ENCODE measurements around the gene MYEOV.

Gene MYEOV

DNA sequence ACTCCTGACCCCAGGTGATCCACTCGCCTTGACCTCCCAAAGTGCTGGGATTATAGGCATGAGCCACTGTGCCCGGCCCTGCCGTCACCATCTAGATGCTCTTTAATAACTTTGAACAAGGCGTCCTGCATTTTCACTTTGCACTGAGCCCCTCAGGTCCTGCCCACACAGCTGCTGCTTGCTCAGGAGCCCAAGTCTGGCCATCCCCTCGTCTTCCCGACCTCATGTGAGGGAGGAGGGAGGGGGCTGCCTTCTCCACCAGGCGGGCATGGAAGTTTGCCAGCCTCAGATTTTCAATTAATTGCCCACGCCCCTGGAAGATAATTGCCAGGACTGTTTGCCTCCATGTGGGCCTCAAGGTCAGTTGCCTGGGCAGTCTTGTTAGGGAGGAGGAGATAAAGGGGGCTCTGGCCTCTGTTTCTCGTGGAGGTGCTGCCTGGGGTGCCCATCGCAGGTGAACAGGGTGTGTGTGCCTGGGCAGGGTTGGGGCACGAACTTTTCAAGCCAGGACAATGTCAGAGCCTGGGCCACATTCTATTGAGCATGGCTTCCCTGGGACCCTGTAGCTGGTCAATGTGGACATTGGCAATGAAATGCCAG, 27.9 kb upstream of the MYEOV start:
- no peak for DNase-seq (ENCODE audit: low spot score)

GRCh38 chr11:69267395-69267805, 26.6 kb upstream of the MYEOV start:
- DNase-seq (ENCODE audit: low spot score) = no peak

DNA sequence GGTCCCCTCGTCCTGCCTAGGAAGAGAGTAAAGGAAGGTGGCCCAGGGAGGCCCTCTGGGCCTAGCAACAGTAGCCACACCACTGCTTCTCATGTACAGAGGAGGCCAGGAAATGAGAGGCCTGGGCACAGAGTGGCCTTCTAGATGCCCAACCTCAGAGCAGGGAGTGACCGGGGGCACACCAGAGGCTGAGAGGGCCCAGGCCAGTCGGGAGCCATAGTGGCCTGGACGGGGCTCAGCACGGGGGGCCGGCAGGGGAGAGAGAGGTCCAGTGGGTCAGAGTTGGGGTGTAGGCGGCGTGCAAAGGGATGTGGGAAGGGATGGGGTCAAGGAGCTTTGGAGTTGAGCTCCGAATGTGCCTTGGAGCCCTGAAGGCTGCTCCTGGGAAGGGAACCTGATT, 25.0 kb upstream of the MYEOV start:
- DNase-seq (ENCODE audit: low spot score) = no peak

DNA sequence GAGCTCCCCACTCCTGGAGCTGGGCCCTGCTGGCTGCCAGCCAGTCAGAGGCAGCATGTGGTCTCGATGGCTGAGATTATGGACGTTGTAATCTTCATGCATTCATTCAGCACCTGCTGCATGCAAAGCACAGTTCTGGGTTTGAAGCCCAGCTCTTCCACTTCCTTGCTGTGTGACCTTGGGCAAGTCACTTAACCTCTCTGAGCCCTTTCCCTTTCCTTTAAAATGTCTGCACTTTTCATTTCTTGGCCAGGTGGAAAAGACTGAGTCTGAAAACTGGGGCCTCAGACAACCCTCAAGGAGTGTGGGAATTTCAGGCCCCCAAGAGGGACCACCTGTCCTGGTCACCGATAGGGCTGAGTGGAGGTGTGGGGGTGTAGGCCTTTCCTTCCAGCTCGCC, 24.6 kb upstream of the MYEOV start:
- no peak for DNase-seq (ENCODE audit: low spot score)

DNA sequence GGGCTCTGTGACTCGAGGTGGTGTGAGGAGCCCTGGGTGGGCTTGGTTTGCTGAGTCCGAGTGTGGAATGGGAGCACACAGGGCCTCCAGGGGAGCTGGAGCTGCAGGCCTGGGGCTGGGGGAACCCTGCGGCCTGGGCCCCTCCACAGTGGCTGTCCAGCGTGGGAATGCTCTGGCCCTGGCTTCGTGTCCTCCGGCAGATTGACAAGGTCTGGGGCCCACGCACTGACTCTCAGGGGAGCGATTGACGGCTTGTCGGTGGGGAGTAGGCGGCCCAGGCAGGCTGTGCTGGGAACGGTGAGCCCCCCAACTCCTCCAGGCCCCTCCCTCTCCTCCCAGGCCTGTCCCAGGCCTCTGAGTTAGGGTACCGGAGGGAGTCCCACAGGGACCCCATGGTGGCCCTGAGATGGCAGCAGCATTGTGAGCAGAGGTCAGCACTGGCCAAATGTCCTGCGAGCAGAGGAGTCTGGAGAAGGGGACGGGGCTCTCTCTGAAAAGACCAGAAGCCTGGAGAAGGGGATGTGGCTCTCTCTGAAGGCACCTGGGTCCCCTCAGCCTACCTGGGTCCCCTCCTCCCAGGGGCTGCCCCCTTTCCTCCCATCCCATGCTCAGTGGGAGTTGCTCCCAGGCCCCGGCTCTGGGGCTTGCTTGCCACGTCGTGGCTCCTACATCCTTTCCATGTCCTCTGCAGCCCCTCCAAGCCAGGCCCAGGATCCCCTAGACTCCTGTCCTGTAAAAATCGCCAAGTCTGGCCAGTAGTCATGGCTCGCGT, 23.8 kb upstream of the MYEOV start:
- no peak for DNase-seq (ENCODE audit: low spot score)

GRCh38 chr11:69270941-69271340, 23.0 kb upstream of the MYEOV start:
- no peak for DNase-seq (ENCODE audit: low spot score)

- no peak for DNase-seq (ENCODE audit: low spot score)
These were observed 21.9 kb upstream of the MYEOV start for GRCh38 chr11:69272055-69272454.

GRCh38 chr11:69272831-69273485, 21.0 kb upstream of the MYEOV start:
- DNase-seq (ENCODE audit: low spot score) = no peak

DNA sequence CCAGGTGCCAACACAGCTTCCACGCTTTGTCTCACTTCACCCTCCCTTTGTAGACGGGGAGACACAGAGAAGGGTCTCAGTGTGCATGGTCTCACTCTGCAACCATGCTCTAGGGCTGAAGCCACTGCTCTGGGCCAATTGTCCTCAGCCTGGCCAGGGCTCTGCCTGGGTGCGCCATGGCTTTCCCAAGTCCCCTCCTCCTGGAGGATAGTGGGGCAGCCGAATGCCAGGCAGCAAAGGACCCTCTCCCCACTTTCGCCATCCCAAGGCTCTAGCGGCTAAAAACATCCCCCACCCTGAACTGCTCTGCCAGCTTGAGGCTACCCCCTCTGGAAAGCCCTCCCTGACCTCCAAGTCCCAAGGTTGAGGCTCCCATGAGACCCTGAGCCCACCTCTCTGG, 20.4 kb upstream of the MYEOV start:
- no peak for DNase-seq (ENCODE audit: low spot score)

DNA sequence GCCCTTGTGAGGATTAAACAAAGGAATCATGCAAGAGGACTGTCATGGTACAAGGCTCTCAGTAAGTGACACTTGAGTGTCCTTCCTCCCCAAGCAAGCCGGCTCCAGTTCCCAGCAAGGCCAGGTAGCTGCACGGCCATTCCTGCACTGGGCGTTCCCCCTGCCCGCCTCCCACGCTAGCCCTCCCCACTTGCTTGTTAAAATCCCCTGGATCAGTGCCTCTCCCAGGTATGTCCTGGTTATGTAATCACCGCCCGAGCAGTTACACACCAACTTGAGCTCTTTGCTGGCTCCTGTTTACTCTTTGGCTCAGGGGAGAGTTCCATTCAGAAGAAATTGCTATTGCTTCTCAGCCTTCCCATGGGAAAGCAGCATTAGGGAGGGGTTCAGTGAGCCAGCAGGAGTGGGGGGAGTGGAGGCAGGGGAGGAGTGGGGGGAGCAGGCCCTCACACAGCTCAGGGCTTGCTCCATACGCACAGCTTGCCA, 19.4 kb upstream of the MYEOV start:
- no peak for DNase-seq (ENCODE audit: low spot score)

- no peak for DNase-seq (ENCODE audit: low spot score)
These were observed 18.8 kb upstream of the MYEOV start for GRCh38 chr11:69275178-69275577.

- no peak for DNase-seq (ENCODE audit: low spot score)
These were observed 17.8 kb upstream of the MYEOV start for GRCh38 chr11:69276165-69276564.

DNA sequence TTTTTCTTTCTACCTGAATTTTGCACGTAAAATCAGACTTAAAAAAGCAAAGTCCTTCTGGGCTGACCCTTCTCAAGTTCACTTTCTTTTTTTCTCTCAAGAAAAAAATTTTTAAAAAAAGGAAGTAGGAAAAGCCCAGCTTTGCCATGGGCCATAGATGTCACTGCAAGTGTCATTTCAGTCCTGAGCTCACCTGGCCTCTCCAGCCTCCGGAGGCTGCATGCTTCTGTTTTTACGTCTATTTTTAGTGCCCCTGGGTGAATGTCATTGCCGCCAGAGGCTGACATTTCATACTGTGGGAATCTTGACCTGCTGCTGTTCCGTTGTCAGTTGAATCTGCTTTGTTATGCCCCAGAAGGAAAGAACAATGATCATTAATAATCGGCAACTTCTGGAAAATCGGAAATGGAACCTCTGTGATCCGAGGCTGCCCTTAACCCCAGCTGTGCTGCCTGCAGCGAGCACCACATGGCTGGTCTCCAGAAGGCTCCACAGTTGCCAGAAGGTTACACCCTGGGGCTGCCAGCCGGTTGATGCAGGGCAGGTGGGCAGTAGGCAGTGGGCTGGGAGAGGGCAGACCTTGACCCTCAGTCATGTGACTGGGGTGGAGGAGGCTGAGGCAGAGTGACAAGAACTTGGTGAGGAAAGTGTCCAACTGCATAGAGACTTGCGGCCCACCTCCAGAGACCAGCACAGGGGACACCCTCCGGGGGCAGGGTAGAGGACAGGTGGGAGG, 16.7 kb upstream of the MYEOV start:
- DNase-seq (ENCODE audit: low spot score) = no peak

DNA sequence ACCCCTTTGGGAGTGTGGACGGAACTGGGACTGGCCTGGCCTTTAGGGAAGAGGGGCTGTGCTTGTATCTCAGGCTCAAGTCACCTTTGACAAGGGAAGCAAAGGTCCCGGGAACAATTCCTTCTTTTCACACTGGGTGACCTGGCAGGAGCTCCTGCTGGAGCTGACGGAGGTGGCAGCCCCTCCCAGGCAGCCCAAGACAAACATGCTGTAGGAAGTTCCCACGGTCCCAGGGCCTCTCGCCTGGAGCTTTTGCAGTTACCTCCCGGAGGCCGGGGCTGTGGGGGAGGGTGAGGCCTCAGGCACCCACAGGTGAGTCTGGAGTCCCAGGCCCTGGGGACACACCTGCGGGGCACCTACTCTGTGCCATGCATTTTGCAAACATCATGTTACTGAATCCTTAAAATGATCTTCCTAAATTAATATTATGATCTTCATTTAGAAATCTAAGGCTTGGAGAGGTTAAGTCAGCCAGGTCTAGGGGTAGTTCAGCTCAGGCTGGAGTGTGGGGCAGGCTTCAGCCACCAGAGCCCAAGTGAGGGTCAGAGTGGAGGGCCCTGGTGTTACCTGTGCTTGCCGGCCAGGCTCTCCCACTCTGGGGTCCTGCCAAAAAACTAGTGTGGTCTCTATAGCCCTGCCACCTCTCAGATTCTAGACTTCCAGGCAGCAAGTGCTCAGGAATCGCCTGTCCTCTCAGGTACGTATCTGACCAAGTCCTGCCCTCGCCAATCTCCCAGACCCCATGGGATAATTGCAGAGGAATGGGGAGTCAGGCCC, 15.7 kb upstream of the MYEOV start:
- no peak for DNase-seq (ENCODE audit: low spot score)

- no peak for DNase-seq (ENCODE audit: low spot score)
These were observed 13.5 kb upstream of the MYEOV start for GRCh38 chr11:69280451-69280850.

GRCh38 chr11:69280994-69281393, 13.0 kb upstream of the MYEOV start:
- peak; percentile 86 for DNase-seq (ENCODE audit: low spot score)

GRCh38 chr11:69283446-69283845, 10.5 kb upstream of the MYEOV start:
- DNase-seq (ENCODE audit: low spot score) = no peak

GRCh38 chr11:69284081-69284511, 9.9 kb upstream of the MYEOV start:
- no peak for DNase-seq (ENCODE audit: low spot score)

- no peak for DNase-seq (ENCODE audit: low spot score)
These were observed 8.9 kb upstream of the MYEOV start for GRCh38 chr11:69285091-69285490.

GRCh38 chr11:69285766-69286165, 8.2 kb upstream of the MYEOV start:
- no peak for DNase-seq (ENCODE audit: low spot score)
